PC-3 (cell line): Measurements from ENCODE around the gene SGPL1.

ENCODE experiments used
- EZH2 ChIP-seq: fragments of 300-600 bp; sonication (generic); IDR thresholded peaks from one replicate; pipeline ENCODE4 v1.6.1; 2017; ENCODE audit warnings: antibody characterized with exemption, mild to moderate bottlenecking, low read length; ENCODE audit not compliant: unreplicated experiment
- TF ChIP-seq, protein P1 (sequence below): fragments of 300-600 bp; sonication (generic); conservative IDR thresholded peaks from 2 replicates; pipeline ENCODE4 v1.5.1; 2017; ENCODE audit warnings: antibody characterized with exemption, low read depth, mild to moderate bottlenecking, low read length

DNA sequence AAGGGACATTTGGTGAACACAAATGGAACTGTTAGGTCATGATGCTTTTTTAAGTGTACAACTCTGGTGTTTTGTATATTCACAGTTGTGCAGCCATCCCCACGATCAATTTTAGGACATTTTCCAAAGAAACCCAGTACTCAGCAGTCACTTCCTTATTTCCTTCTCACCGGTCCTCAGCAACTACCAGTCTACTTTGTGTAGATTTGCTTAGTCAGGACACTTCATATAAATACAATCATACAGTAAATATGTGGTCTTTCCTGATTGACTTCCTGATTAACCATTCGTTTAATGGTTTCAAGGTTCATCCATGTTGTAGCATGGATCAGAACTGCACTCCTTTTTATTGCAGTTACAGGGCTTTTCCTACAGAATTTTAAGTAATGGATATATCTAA, 14.4 kb downstream of the SGPL1 start:
- TF ChIP-seq, protein P1, sequence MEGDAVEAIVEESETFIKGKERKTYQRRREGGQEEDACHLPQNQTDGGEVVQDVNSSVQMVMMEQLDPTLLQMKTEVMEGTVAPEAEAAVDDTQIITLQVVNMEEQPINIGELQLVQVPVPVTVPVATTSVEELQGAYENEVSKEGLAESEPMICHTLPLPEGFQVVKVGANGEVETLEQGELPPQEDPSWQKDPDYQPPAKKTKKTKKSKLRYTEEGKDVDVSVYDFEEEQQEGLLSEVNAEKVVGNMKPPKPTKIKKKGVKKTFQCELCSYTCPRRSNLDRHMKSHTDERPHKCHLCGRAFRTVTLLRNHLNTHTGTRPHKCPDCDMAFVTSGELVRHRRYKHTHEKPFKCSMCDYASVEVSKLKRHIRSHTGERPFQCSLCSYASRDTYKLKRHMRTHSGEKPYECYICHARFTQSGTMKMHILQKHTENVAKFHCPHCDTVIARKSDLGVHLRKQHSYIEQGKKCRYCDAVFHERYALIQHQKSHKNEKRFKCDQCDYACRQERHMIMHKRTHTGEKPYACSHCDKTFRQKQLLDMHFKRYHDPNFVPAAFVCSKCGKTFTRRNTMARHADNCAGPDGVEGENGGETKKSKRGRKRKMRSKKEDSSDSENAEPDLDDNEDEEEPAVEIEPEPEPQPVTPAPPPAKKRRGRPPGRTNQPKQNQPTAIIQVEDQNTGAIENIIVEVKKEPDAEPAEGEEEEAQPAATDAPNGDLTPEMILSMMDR, result no peak
- TF ChIP-seq EZH2, result no peak
